Measurements from ENCODE around the gene PDZRN4. TPM values are rescaled to one million over a fixed set of nuclear protein-coding genes. Genes with fewer than 3 reads are reported as not detected.

PDZRN4 gene
- total RNA-seq, 1 experiment from 2014 or later = not detected

- DNase-seq (ENCODE audit: low spot score) = no peak
- Histone ChIP-seq H3K4me1 (ENCODE audit: insufficient read depth, low read length, poor library complexity, severe bottlenecking) (peaks cover 8% of the 10 kb centered on the region), H3K36me3 (ENCODE audit: insufficient read depth, low read length, poor library complexity, severe bottlenecking) (no peaks in the 10 kb centered on the region), H3K27me3 (replicated peaks; ENCODE audit: insufficient read depth, low read depth, low read length, poor library complexity) (no peaks in the 10 kb centered on the region), H3K4me3 (ENCODE audit: low read depth, low read length, poor library complexity, severe bottlenecking) (no peak overlapping the region), H3K27ac (ENCODE audit: low read depth, low read length, poor library complexity, severe bottlenecking) (no peak overlapping the region), H3K9me3 (ENCODE audit: low read depth, low read length, poor library complexity, severe bottlenecking) (no peaks in the 10 kb centered on the region)
- no TSS peak for BruUV-seq (replicated peaks)
- TF ChIP-seq CTCF (conservative IDR thresholded peaks at IDR 0.05; ENCODE audit: low read depth, low read length) = no peak
- TF ChIP-seq EZH2 (IDR thresholded peaks at IDR 0.05; ENCODE audit: borderline replicate concordance, low read depth, low read length, poor library complexity, severe bottlenecking) = no peak
- CTCF ChIA-PET = interaction anchor here (0.7 kb wide), 1 partner anchor 224 kb away, joined by 3 read pairs; no protein-coding TSS in a partner anchor
- POLR2A ChIA-PET (ENCODE audit: low non-redundant PET) = no interaction called here
- intact Hi-C loops (cut with micrococcal nuclease; ENCODE audit: unreplicated experiment) = loop anchor here (2.0 to 5.0 kb wide), 2 partner anchors 13 to 222 kb away; no protein-coding TSS in a partner anchor
Observed at GRCh38 chr12:41439801-41440200, 251.7 kb downstream of the PDZRN4 start.

- Histone ChIP-seq H3K27me3 (replicated peaks; ENCODE audit: insufficient read depth, low read depth, low read length, poor library complexity) (no peaks in the 10 kb centered on the region), H3K9me3 (ENCODE audit: low read depth, low read length, poor library complexity, severe bottlenecking) (no peaks in the 10 kb centered on the region), H3K36me3 (ENCODE audit: insufficient read depth, low read length, poor library complexity, severe bottlenecking) (no peaks in the 10 kb centered on the region), H3K4me3 (ENCODE audit: low read depth, low read length, poor library complexity, severe bottlenecking) (no peak overlapping the region), H3K27ac (ENCODE audit: low read depth, low read length, poor library complexity, severe bottlenecking) (no peak overlapping the region), H3K4me1 (ENCODE audit: insufficient read depth, low read length, poor library complexity, severe bottlenecking) (peaks cover 4% of the 10 kb centered on the region)
- BruUV-seq (replicated peaks) = no TSS peak
- intact Hi-C loops (cut with micrococcal nuclease; ENCODE audit: unreplicated experiment) = loop anchor here (5.0 kb wide), 1 partner anchor 221 kb away; no protein-coding TSS in a partner anchor
- POLR2A ChIA-PET (ENCODE audit: low non-redundant PET) = no interaction called here
- CTCF ChIA-PET = no interaction called here
- TF ChIP-seq CTCF (conservative IDR thresholded peaks at IDR 0.05; ENCODE audit: low read depth, low read length) (no peak), EZH2 (IDR thresholded peaks at IDR 0.05; ENCODE audit: borderline replicate concordance, low read depth, low read length, poor library complexity, severe bottlenecking) (no peak)
- DNase-seq (ENCODE audit: low spot score) = no peak
Observed at GRCh38 chr12:41441180-41441579, 253.1 kb downstream of the PDZRN4 start.

GRCh38 chr12:41442896-41443295 is 254.8 kb downstream of the PDZRN4 start:
- TF ChIP-seq CTCF (conservative IDR thresholded peaks at IDR 0.05; ENCODE audit: low read depth, low read length) = no peak
- Histone ChIP-seq H3K4me1 (ENCODE audit: insufficient read depth, low read length, poor library complexity, severe bottlenecking) (no peaks in the 10 kb centered on the region), H3K27me3 (replicated peaks; ENCODE audit: insufficient read depth, low read depth, low read length, poor library complexity) (no peaks in the 10 kb centered on the region), H3K9me3 (ENCODE audit: low read depth, low read length, poor library complexity, severe bottlenecking) (no peaks in the 10 kb centered on the region), H3K4me3 (ENCODE audit: low read depth, low read length, poor library complexity, severe bottlenecking) (no peak overlapping the region), H3K36me3 (ENCODE audit: insufficient read depth, low read length, poor library complexity, severe bottlenecking) (no peaks in the 10 kb centered on the region), H3K27ac (ENCODE audit: low read depth, low read length, poor library complexity, severe bottlenecking) (no peak overlapping the region)
- no peak for DNase-seq (ENCODE audit: low spot score)
- BruUV-seq (replicated peaks) = no TSS peak
- intact Hi-C loops (cut with micrococcal nuclease; ENCODE audit: unreplicated experiment) = loop anchor here (5.0 kb wide), 1 partner anchor 219 kb away; no protein-coding TSS in a partner anchor
- CTCF ChIA-PET = no interaction called here
- POLR2A ChIA-PET (ENCODE audit: low non-redundant PET) = no interaction called here
